Stimulated activated CD8-positive, alpha-beta memory T cell treated with anti-CD3 and anti-CD28 coated beads, Interleukin-7, amount 100 ng/mL, for 1 hour (primary cell): Measurements from ENCODE around the gene FCHSD2.
"Not testable (repeated sequence)": the region's sequence is repeated elsewhere in the genome, so short reads cannot be mapped to it uniquely, and the experiment has no call there.

Source experiments
- DNase-seq, 2 donors: peaks; one replicate each; pipeline ENCODE4 v3.0.0-alpha.2; 2020; ENCODE audit warnings: low read depth in 2 of 2

The FCHSD2 gene

GRCh38 chr11:72871119-72871518, 271.0 kb downstream of the FCHSD2 start:
- DNase-seq = no peak

- no peak for DNase-seq
These were observed 272.3 kb downstream of the FCHSD2 start for GRCh38 chr11:72869831-72870230.

GRCh38 chr11:72867970-72868369, 274.1 kb downstream of the FCHSD2 start:
- DNase-seq = no peak

GRCh38 chr11:72864702-72865655, 277.1 kb downstream of the FCHSD2 start:
- no peak for DNase-seq

- no peak for DNase-seq
These were observed 278.2 kb downstream of the FCHSD2 start for GRCh38 chr11:72863916-72864315.

- DNase-seq = no peak
These were observed 279.0 kb downstream of the FCHSD2 start for GRCh38 chr11:72863091-72863490.

- no peak for DNase-seq
These were observed 281.5 kb downstream of the FCHSD2 start for GRCh38 chr11:72860592-72860991.

GRCh38 chr11:72860010-72860409, 282.1 kb downstream of the FCHSD2 start:
- DNase-seq = no peak

- DNase-seq = no peak
These were observed 283.0 kb downstream of the FCHSD2 start for GRCh38 chr11:72859126-72859525.

- not testable (repeated sequence) for DNase-seq
These were observed 283.9 kb downstream of the FCHSD2 start for GRCh38 chr11:72858267-72858666.

GRCh38 chr11:72856551-72857345, 285.4 kb downstream of the FCHSD2 start:
- DNase-seq = no peak

- no peak for DNase-seq
These were observed 286.1 kb downstream of the FCHSD2 start for GRCh38 chr11:72856065-72856464.

GRCh38 chr11:72851726-72852125, 290.4 kb downstream of the FCHSD2 start:
- DNase-seq = no peak

GRCh38 chr11:72850832-72851231, 291.3 kb downstream of the FCHSD2 start:
- no peak for DNase-seq

GRCh38 chr11:72848846-72849466, 293.2 kb downstream of the FCHSD2 start:
- no peak for DNase-seq

GRCh38 chr11:72844356-72844755, 297.8 kb downstream of the FCHSD2 start:
- no peak for DNase-seq

GRCh38 chr11:72842653-72843330, 299.3 kb downstream of the FCHSD2 start:
- DNase-seq = no peak

GRCh38 chr11:72842126-72842525, 300.0 kb downstream of the FCHSD2 start:
- no peak for DNase-seq

- no peak for DNase-seq
These were observed 300.7 kb downstream of the FCHSD2 start for GRCh38 chr11:72841397-72841796.

- DNase-seq = no peak
These were observed 301.3 kb downstream of the FCHSD2 start for GRCh38 chr11:72840780-72841179.

GRCh38 chr11:72838691-72839305, 303.3 kb downstream of the FCHSD2 start:
- no peak for DNase-seq
